ENCODE results near the gene IGFBPL1. TPM values are rescaled to one million over a fixed set of nuclear protein-coding genes. Genes with fewer than 3 reads are reported as not detected.
"Not testable (repeated sequence)": the region's sequence is repeated elsewhere in the genome, so short reads cannot be mapped to it uniquely, and the experiment has no call there.

The IGFBPL1 gene
- total and polyA plus RNA-seq, 2 donors (not counting 1 experiment from before 2014, with no cell fraction given): not detected

GRCh38 chr9:38404314-38404713 lies 19.9 kb downstream of the IGFBPL1 start:
- peaks cover 0 to 3% of the 10 kb centered on the region in 2 donors for H3K4me1 ChIP-seq (ENCODE audit: control insufficient read depth in 2 of 2, insufficient read depth in 2 of 2, low read length in 2 of 2)
- CTCF ChIA-PET: no interaction called here
- peaks cover 51% of the 10 kb centered on the region for H3K27me3 Mint-ChIP-seq
- H3K4me1 Mint-ChIP-seq: no peaks in the 10 kb centered on the region
- H2AFZ ChIP-seq (ENCODE audit: insufficient read depth, low read depth, low read length, poor library complexity, severe bottlenecking): no peak overlapping the region
- H3K27me3 ChIP-seq (replicated peaks in 1 of 4; ENCODE audit: control extremely low read depth in 1 of 4, control insufficient read depth in 3 of 4, insufficient read depth in 4 of 4, low read length in 3 of 4): peaks cover 0 to 8% (median under 1%) of the 10 kb centered on the region in 4 experiments
- WGBS (ENCODE audit: insufficient coverage): 80% methylated on average over 6 of the region's 6 CpGs
- no peak overlapping the region for H3K9ac ChIP-seq (ENCODE audit: low read length)
- no peak overlapping the region for H3K4me2 ChIP-seq (replicated peaks; ENCODE audit: low read depth, low read length, poor library complexity, severe bottlenecking)
- H4K20me1 ChIP-seq (ENCODE audit: control insufficient read depth, insufficient read depth, low read length, poor library complexity, severe bottlenecking): no peaks in the 10 kb centered on the region
- DNase-seq (no peak), ATAC-seq (ENCODE audit: low read depth) (no peak)
- no peak overlapping the region for H3K4me3 Mint-ChIP-seq
- intact Hi-C loops (cut with micrococcal nuclease): no loop called here
- no peak overlapping the region for H3K27ac ChIP-seq (ENCODE audit: low read length in 2 of 2)
- H3K9me3 Mint-ChIP-seq (ENCODE audit: insufficient read depth): no peaks in the 10 kb centered on the region
- H3K9me3 ChIP-seq (ENCODE audit: control extremely low read depth in 1 of 3, control insufficient read depth in 2 of 3, insufficient read depth in 1 of 3, low read length in 2 of 3): no peaks in the 10 kb centered on the region
- no peak overlapping the region for H3K27ac Mint-ChIP-seq
- POLR2A ChIA-PET: no interaction called here
- H3K4me3 ChIP-seq (ENCODE audit: control extremely low read depth in 1 of 5, extremely low read depth in 1 of 5, insufficient read depth in 1 of 5, low read depth in 2 of 5, low read length in 4 of 5): no peak overlapping the region
- TF ChIP-seq EZH2 (IDR thresholded peaks at IDR 0.05; ENCODE audit: borderline replicate concordance, insufficient read depth, low read depth, low read length, poor library complexity, severe bottlenecking) (no peak), CTCF (IDR thresholded peaks at IDR 0.05) (no peak)
- no peaks in the 10 kb centered on the region for H3K79me2 ChIP-seq (ENCODE audit: control insufficient read depth, insufficient read depth, low read length)
- no peaks in the 10 kb centered on the region for H3K36me3 ChIP-seq (replicated peaks in 1 of 2; ENCODE audit: control extremely low read depth in 1 of 2, control insufficient read depth in 1 of 2, extremely low read depth in 1 of 2, insufficient read depth in 2 of 2, low read length in 1 of 2)

- no peak overlapping the region for H2AFZ ChIP-seq (ENCODE audit: insufficient read depth, low read depth, low read length, poor library complexity, severe bottlenecking)
- ChIA-PET POLR2A (no interaction called here), CTCF (interaction anchor here (1.1 to 1.8 kb wide), 2 partner anchors 313 to 488 kb away, joined by 3 to 8 read pairs; no protein-coding TSS in a partner anchor)
- intact Hi-C loops (cut with micrococcal nuclease): no loop called here
- H3K4me3 ChIP-seq (ENCODE audit: control extremely low read depth in 1 of 5, extremely low read depth in 1 of 5, insufficient read depth in 1 of 5, low read depth in 2 of 5, low read length in 4 of 5): no peak overlapping the region
- TF ChIP-seq EZH2 (IDR thresholded peaks at IDR 0.05; ENCODE audit: borderline replicate concordance, insufficient read depth, low read depth, low read length, poor library complexity, severe bottlenecking): no peak
- no peak for TF ChIP-seq CTCF (IDR thresholded peaks at IDR 0.05)
- H4K20me1 ChIP-seq (ENCODE audit: control insufficient read depth, insufficient read depth, low read length, poor library complexity, severe bottlenecking): no peaks in the 10 kb centered on the region
- no peaks in the 10 kb centered on the region for H3K4me1 Mint-ChIP-seq
- H3K4me3 Mint-ChIP-seq: no peak overlapping the region
- no peak overlapping the region for H3K27ac Mint-ChIP-seq
- H3K27ac ChIP-seq (ENCODE audit: low read length in 2 of 2): no peak overlapping the region
- peaks cover 39% of the 10 kb centered on the region for H3K27me3 Mint-ChIP-seq
- 90% methylated on average over 3 of the region's 6 CpGs for WGBS (ENCODE audit: insufficient coverage)
- H3K36me3 ChIP-seq (replicated peaks in 1 of 2; ENCODE audit: control extremely low read depth in 1 of 2, control insufficient read depth in 1 of 2, extremely low read depth in 1 of 2, insufficient read depth in 2 of 2, low read length in 1 of 2): no peaks in the 10 kb centered on the region
- H3K4me2 ChIP-seq (replicated peaks; ENCODE audit: low read depth, low read length, poor library complexity, severe bottlenecking): no peak overlapping the region
- no peaks in the 10 kb centered on the region for H3K79me2 ChIP-seq (ENCODE audit: control insufficient read depth, insufficient read depth, low read length)
- H3K9ac ChIP-seq (ENCODE audit: low read length): no peak overlapping the region
- ATAC-seq (ENCODE audit: low read depth) (no peak), DNase-seq (no peak)
- no peaks in the 10 kb centered on the region for H3K9me3 Mint-ChIP-seq (ENCODE audit: insufficient read depth)
- peaks cover 0 to 3% of the 10 kb centered on the region in 2 donors for H3K4me1 ChIP-seq (ENCODE audit: control insufficient read depth in 2 of 2, insufficient read depth in 2 of 2, low read length in 2 of 2)
- peaks cover 0 to under 1% (median 0%) of the 10 kb centered on the region in 3 donors for H3K9me3 ChIP-seq (ENCODE audit: control extremely low read depth in 1 of 3, control insufficient read depth in 2 of 3, insufficient read depth in 1 of 3, low read length in 2 of 3)
- H3K27me3 ChIP-seq (replicated peaks in 1 of 4; ENCODE audit: control extremely low read depth in 1 of 4, control insufficient read depth in 3 of 4, insufficient read depth in 4 of 4, low read length in 3 of 4): peaks cover 0 to 8% (median 0%) of the 10 kb centered on the region in 4 experiments
These were observed 22.3 kb downstream of the IGFBPL1 start for GRCh38 chr9:38401994-38402393.

- intact Hi-C loops (cut with micrococcal nuclease); H3K27ac Mint-ChIP-seq; H3K27me3 ChIP-seq (replicated peaks in 1 of 4; ENCODE audit: control extremely low read depth in 1 of 4, control insufficient read depth in 3 of 4, insufficient read depth in 4 of 4, low read length in 3 of 4); H3K4me1 Mint-ChIP-seq; ATAC-seq (ENCODE audit: low read depth); POLR2A ChIA-PET; DNase-seq; H4K20me1 ChIP-seq (ENCODE audit: control insufficient read depth, insufficient read depth, low read length, poor library complexity, severe bottlenecking); H3K4me2 ChIP-seq (replicated peaks; ENCODE audit: low read depth, low read length, poor library complexity, severe bottlenecking); H3K36me3 ChIP-seq (replicated peaks in 1 of 2; ENCODE audit: control extremely low read depth in 1 of 2, control insufficient read depth in 1 of 2, extremely low read depth in 1 of 2, insufficient read depth in 2 of 2, low read length in 1 of 2); H3K79me2 ChIP-seq (ENCODE audit: control insufficient read depth, insufficient read depth, low read length); H3K4me1 ChIP-seq (ENCODE audit: control insufficient read depth in 2 of 2, insufficient read depth in 2 of 2, low read length in 2 of 2); H2AFZ ChIP-seq (ENCODE audit: insufficient read depth, low read depth, low read length, poor library complexity, severe bottlenecking); H3K9ac ChIP-seq (ENCODE audit: low read length); H3K4me3 Mint-ChIP-seq; H3K9me3 Mint-ChIP-seq (ENCODE audit: insufficient read depth); H3K27ac ChIP-seq (ENCODE audit: low read length in 2 of 2); H3K4me3 ChIP-seq (ENCODE audit: control extremely low read depth in 1 of 5, extremely low read depth in 1 of 5, insufficient read depth in 1 of 5, low read depth in 2 of 5, low read length in 4 of 5): not testable (repeated sequence)
- no CpG with 5 or more reads among the region's 1 CpG for WGBS (ENCODE audit: insufficient coverage)
- H3K9me3 ChIP-seq (ENCODE audit: control extremely low read depth in 1 of 3, control insufficient read depth in 2 of 3, insufficient read depth in 1 of 3, low read length in 2 of 3): peaks cover 0 to 11% (median 0%) of the 10 kb centered on the region in 3 donors
- CTCF ChIA-PET: interaction anchor here (1.0 kb wide), 1 partner anchor 486 kb away, joined by 3 read pairs; no protein-coding TSS in a partner anchor
- peaks cover 19% of the 10 kb centered on the region for H3K27me3 Mint-ChIP-seq
These were observed 25.1 kb downstream of the IGFBPL1 start for GRCh38 chr9:38399191-38399590.

Measured in B cell (primary cell).